Femur (tissue), 1 donor: ENCODE measurements around the gene BRICD5.

Experiments used
- DNase-seq: peaks from one replicate; pipeline ENCODE4 v3.0.0-alpha.2; 2017

The BRICD5 gene

GRCh38 chr16:2196981-2197511, 13.6 kb downstream of the BRICD5 start:
- DNase-seq, result no peak

DNA sequence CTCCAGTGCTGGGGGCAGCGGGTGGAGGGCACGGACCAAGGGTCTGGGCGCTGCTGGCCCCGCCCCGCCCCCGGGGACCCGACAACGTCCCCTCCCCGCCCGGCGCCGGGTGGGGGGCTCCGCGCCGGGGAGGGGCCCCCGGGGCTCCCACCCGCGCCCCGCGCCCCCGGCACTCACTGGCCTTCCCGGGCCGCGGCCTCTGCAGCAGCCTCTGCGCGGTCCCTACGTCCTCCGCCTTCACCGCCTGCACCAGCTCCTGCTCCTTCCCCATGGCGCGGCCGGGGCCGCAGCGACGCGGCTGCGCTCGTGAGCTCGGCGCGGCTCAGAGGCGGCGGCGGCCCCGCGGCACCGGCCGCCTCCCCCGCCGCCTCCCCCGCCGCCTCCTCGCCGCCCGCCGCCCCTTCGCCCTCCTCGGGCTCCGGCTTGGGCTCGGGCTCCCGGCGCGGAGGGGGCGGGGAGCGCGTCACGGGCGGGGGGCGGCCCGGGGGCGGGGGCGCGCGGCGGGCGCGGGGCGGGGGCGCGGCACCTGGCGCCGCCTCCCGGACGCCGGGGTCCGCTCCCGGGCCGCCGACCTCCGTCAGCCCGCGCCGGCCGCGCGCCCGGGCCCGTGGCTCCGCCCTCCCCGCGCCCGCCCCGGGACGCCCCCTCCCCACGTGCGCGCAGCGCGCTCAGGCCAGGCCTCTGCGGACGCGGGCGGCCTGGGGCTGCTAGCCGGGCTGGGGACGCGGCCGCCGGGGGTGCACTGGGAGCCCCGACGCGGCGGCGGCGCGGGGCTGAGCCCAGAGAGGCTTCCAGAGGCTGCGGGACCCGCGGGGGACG, 14.3 kb downstream of the BRICD5 start, which contains the start of gene CASKIN1:
CASKIN1 (minus strand) TSS at position 444 of the 819 bp plus-strand sequence; CDS start at position 271, 173 bp downstream.
- no peak for DNase-seq

DNA sequence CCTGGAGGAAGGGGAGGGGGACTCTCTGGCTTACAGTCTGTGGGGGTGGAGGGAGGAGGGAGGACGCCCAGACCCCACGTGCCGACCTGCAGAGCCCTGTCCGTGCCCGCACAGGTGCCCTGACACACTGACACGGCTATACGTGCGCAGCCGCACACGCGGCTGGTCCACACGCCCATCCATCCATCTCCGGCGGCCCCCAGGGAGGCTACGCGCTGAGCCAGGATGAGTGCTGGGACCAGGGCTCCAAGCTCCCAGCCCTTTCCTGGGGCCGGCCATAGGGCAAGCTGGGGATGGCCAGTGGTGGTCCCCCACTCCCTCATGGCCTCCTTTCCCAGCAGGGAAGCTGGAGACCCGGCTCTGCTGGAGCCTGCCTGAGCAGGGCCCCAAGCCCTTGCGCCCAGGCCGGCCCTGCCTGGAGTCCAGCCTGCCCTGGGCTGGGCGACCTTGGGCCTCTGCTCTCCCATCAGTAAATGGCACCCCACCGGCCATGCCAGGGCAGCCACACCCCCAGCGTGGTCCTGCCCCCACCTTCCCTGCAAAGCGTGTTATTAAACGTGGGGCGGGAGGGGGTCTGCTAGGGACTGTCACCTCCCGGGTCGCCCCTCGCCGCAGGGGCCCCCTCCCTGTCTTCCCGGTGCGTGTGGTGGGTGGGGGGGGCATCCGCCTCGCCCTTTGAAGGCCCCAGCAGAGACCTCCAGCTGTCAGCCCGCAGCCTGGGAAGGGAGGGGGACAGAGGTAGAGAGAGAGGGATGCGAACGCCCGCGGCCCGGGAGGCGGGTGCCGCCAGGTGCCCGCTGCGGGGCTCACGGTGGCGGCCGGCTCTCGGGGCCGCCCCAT, 15.1 kb downstream of the BRICD5 start:
- DNase-seq, result no peak

DNA sequence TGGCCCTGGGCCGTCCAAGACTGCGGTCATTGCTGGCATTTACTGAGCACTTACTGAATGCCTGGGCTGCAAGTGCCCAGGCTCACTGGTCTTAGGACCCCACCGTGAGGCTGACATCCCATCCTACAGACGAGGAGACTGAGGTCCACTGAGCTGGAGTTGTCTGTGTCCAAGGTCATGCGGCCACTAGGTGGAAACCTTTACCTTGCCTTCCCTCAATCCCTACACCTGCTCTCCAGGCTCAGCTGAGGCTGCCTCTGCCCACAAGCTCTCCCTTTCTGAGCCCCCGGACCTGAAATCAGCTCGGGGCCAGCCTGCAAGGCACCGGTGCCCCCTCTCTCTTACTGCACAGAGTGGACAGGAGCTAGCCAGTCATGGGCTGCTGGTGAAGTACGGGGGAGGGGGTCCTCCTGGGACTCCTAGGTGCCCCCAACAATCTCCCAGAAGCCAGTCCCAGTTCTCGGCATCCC, 15.8 kb downstream of the BRICD5 start:
- DNase-seq, result no peak

- no peak for DNase-seq
Measured at GRCh38 chr16:2194166-2194834, 16.4 kb downstream of the BRICD5 start.

DNA sequence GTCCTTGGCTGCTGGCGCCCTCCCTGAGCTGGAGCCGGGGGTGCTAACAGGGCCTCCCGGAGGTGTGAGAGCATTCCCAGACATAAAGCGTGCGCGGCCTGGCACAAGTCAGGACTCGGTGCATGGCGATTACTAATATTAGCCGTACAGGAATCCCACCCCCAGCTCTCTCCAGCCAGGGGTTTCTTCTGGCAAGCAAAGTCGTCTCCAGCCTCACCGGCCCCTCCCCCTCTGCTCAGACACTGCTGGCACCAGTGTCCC, 19.3 kb downstream of the BRICD5 start:
- no peak for DNase-seq

DNA sequence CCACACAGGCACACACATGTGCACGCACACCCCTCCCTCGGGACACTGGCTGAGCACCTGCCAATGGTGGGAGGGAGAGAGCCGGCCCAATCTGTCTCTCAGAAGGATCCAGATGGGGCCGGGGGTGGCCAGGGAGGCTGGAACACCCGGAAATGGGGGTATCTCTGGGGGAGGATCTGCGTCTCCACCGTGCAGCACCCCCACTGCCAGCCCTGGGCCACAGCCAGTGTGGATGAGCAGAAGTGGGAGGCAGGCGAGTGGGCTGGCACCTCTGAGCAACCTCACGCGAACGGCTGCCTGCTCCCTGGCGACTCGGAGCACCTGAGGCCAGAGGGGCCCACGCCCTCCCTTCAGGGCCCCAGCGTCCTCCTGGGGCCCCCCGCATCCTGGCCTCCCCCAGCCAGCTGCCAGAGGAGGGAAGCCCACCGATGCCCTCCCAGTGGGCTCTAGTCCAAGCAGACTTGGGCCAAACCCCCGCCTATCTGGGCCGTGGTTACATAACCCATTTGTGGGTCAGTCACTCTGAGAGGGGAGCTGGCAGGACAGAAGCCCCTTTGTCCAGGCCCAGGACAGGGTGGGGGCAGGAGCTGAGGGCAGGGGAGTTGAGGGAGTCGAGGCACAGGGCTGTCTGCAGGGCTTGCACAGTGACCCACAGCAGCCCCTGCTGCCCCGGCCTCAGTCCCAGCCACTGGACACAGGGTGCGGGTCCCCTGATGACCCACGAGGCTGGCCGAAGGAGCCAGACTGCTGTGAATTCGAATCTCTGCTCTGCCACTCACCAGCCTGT, 19.8 kb downstream of the BRICD5 start:
- DNase-seq, result no peak

DNA sequence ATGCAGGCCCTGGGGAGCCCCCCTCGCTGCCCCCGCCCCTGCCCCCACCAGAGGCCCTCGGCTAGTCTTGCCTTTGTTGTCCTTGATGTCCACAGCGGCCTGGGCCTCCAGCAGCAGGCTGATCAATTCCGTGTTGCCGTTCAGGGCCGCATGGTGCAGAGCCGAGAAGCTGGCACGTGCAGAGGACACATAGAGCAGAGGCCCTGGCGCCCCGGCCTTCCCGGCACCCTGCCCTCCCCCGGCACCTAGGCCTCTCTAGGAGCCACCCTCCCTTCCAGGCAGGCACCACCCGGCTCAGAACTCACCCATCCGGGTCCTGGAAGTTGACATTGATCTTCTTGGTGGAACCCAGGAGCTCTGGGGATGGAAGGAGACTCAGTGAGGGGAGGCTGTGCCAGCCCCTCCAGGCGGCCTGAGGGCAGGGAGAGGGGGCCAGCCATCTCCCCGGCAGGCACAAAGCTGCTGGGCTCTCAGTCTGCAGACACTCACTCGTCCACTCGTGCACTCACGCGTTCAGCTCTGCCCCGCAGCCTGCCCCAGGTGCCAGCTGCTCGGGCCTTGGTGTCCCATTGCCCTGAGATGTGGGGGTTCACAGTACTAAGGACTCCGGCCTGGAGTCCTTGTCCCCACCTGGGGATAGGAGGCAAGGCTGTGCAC, 20.5 kb downstream of the BRICD5 start:
- DNase-seq, result no peak

DNA sequence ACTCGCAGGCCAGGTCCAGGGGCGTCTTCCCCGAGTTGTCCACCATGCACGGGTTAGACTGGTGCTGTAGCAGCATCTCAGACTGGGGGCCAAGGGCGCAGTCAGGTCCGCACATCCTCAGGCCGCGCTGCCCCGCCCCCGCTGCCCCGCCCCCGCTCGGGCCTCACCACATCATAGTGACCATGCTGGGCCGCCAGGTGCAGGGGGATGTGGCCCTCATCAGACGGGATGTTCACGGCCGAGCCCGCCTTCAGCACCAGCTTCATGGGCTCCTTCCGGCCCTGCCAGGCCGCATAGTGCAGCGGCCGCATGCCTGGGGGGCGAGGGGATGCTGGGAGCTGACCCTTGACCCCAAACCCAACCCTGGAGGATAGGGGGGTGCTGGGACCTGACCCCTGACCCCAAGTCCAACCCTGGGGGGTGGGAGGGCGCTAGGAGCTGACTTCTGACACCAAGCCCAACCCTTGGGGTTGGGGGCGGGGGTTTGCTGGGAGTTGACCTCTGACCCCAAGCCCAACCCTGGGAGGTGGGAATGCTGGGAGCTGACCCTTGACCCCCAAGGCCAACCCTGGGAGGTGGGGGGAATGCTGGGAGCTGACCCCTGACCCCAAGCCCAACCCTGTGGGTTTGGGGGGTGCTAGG, 21.3 kb downstream of the BRICD5 start:
- no peak for DNase-seq

- DNase-seq, result no peak
Measured at GRCh38 chr16:2188395-2188794, 22.3 kb downstream of the BRICD5 start.

- DNase-seq, result no peak
Measured at GRCh38 chr16:2187212-2187611, 23.5 kb downstream of the BRICD5 start.

DNA sequence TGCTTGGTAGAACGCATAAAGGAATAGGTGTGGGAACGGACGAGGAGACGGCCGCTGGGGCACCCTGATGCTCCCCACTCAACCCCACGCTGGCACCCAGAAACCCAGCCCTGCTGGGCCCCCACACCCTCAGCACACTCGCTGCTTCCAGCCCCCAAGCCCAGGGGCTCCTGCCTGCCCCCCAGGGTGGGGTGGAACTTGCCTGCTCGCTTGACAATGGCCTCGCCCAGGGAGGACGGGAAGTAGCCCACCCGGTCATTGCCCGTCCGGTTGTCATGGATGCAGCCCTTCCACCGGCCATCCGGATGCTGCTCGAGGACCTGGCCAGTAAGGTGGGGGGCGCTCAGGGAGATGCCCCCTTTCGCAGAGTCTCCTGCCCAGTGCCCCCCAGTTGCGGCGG, 24.2 kb downstream of the BRICD5 start:
- DNase-seq, result no peak

- no peak for DNase-seq
Measured at GRCh38 chr16:2186064-2186463, 24.6 kb downstream of the BRICD5 start.

DNA sequence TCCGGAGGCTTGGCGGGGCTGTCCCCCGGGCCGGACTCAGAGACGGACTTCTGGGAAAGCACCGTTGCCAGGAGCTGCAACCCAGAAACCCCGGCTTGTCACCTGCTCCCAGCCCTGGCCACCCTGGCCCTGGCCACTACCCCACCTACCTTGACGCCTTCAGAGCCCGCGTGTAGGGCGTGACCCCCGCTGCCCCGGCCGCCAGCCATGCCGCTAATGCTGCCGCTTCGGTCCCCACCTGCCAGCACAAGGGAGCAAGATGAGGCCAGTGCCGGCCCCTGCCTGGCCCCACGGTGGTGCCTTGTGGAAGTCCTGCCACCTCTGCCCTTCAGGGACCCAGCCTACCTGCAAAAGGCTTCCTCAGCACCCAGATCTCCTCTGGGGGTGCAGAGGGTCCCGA, 25.7 kb downstream of the BRICD5 start:
- no peak for DNase-seq

DNA sequence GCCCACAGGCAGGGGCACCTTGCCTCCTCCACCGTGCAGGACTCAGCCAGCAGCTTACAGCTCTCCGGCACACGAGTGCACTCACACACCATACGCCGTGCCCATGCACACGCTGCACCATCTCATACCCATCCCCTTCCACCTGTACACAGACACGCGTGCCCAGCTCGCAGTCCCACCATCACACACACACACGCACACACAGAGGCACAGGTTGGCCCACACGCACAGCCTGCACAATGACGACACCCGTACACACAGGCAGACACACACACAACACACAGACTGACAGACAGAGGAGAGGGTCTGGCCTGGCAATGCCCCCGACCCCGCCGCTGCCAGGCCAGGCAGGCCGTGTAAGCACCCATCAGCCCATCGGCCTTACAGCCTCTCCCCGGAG, 26.3 kb downstream of the BRICD5 start:
- no peak for DNase-seq

DNA sequence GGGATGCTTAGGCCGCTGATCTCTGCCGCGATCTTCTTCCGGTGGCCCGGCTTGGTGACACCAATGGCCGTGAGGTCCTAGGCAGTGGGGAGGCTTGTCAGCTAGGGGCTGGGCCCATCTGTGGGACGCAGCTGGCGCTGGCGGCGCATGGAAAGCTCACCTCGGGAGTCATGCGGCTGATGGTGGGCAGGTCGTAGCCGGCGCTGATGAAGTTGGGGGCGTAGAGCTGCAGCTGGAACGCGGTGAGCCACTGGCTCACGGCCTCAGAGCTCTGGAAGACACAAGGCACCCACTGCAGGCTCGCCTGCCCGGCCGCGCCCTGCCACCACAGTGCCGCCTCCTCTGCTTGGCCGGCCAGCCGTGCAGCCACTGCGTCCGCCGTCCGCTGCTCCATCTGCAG, 27.0 kb downstream of the BRICD5 start:
- DNase-seq, result no peak

GRCh38 chr16:2181952-2182351, 28.7 kb downstream of the BRICD5 start:
- no peak for DNase-seq

GRCh38 chr16:2180962-2181923, 29.4 kb downstream of the BRICD5 start:
- DNase-seq, result no peak

DNA sequence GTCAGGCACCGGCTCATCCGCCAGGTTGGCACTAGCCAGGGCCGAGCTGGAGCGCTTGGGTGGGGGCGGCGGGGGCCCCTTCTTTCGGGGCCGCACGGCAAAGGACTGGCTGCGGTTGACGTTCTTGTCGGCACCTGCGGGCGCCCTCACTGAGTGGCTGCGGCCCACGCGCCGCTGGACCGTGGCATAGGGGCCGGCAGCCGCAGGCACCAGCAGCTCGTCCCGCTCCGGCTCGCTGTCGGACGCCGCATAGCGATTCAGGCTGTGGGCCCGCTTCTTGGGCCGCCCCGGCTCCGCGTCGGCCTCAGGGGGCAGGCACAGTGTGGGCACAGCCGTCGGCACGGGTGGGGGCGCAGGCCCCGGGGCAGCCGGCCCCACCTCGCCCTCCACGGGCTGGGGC, 30.2 kb downstream of the BRICD5 start:
- no peak for DNase-seq

- DNase-seq, result no peak
Measured at GRCh38 chr16:2179576-2179975, 31.1 kb downstream of the BRICD5 start.
